Fibroblast of the aortic adventitia (primary cell): ENCODE measurements around the gene ANKMY1. TPM values are rescaled to one million over a fixed set of nuclear protein-coding genes. Genes with fewer than 3 reads are reported as not detected.
A peak's percentile ranks its signal among the peaks of the same experiment; 100 is the strongest.

ENCODE experiments used
- DNase-seq: peaks from one replicate; pipeline ENCODE4 v3.0.0-alpha.2; 2010; ENCODE audit warnings: low read depth
- H3K4me3 ChIP-seq: 2 replicates; pipeline ENCODE4 v1.5.1; 2011; ENCODE audit warnings: low read depth, mild to moderate bottlenecking, control low read depth, low read length, moderate library complexity
- CTCF ChIP-seq: IDR thresholded peaks from 2 replicates; pipeline ENCODE4 v1.5.1; 2011; ENCODE audit warnings: mild to moderate bottlenecking, low read length, control low read depth, inconsistent platforms; ENCODE audit not compliant: insufficient read depth
- total RNA-seq: library from RNA; depleted of rRNA; stranded (reverse); fragments of >200 nt; gene quantifications from 2 replicates; pipeline ENCODE4 v1.2.3, GENCODE V29; 2012; ENCODE audit warnings: low replicate concordance

Gene ANKMY1
- total RNA-seq, 1 donor = 11.0 TPM

- peak overlapping the region; percentile 74 for H3K4me3 ChIP-seq
- no peak for DNase-seq
- TF ChIP-seq CTCF = no peak
Observed at GRCh38 chr2:240559286-240559685, 1.5 kb upstream of the ANKMY1 start.

GRCh38 chr2:240558236-240558761, 511 bp upstream of the ANKMY1 start:
- DNase-seq = no peak
- peak overlapping the region; percentile 55 for H3K4me3 ChIP-seq
- TF ChIP-seq CTCF = no peak

GRCh38 chr2:240557101-240557751, 562 bp downstream of the ANKMY1 start:
- no peak for DNase-seq
- H3K4me3 ChIP-seq = peak overlapping the region; percentile 55
- TF ChIP-seq CTCF = no peak

- no peak overlapping the region for H3K4me3 ChIP-seq
- no peak for DNase-seq
- peak; percentile 55 for TF ChIP-seq CTCF
Observed at GRCh38 chr2:240556553-240557100, 1.2 kb downstream of the ANKMY1 start.

GRCh38 chr2:240555541-240556250, 2.1 kb downstream of the ANKMY1 start:
- no peak overlapping the region for H3K4me3 ChIP-seq
- DNase-seq = no peak
- TF ChIP-seq CTCF = no peak

- no peak for TF ChIP-seq CTCF
- H3K4me3 ChIP-seq = no peak overlapping the region
- no peak for DNase-seq
Observed at GRCh38 chr2:240554767-240555493, 2.9 kb downstream of the ANKMY1 start.
